HG02571 (cell line): Measurements from ENCODE around the gene CDS2.
"Not testable (repeated sequence)": the region's sequence is repeated elsewhere in the genome, so short reads cannot be mapped to it uniquely, and the experiment has no call there.

ENCODE experiments used
- ATAC-seq: cut with Tn5 transposase; IDR thresholded peaks from one replicate; pipeline ENCODE4 v1.9.1; 2021; ENCODE audit warnings: mild to moderate bottlenecking, moderate library complexity; ENCODE audit not compliant: unreplicated experiment

Gene CDS2

GRCh38 chr20:5126512-5127203, at the start of gene CDS2:
CDS2 (plus strand) TSS chr20:5127008; CDS start chr20:5127093, 85 bp downstream.
- peak; percentile 95 for ATAC-seq

- ATAC-seq: no peak
Observed at GRCh38 chr20:5077761-5078387, 48.9 kb upstream of the CDS2 start.

DNA sequence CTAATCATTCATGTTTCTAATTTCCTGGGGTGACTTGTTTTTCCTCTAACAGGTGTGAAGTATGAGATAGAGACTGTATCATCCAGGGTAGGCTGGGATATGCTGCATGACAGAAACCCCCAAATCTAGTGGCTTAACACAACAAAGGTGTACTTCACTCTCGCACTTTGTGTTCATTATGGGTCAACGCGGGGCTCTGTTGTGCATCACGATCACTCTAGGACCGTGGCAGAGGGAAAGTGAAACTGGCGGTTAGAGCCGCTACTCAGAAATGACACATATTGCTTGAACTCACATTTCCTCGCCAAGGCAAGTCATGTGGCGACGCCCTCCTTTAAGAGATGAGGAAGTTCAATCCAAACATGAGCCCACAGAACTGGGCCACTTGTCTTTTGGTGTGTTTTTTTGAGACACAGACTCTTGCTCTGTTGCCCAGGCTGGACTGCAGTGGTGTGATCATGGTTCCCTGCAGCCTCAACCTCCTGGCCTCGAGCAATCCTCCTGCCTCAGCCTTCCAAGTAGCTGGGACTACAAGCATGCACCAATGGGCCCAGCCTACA, 48.3 kb upstream of the CDS2 start:
- peak; percentile 96 for ATAC-seq

DNA sequence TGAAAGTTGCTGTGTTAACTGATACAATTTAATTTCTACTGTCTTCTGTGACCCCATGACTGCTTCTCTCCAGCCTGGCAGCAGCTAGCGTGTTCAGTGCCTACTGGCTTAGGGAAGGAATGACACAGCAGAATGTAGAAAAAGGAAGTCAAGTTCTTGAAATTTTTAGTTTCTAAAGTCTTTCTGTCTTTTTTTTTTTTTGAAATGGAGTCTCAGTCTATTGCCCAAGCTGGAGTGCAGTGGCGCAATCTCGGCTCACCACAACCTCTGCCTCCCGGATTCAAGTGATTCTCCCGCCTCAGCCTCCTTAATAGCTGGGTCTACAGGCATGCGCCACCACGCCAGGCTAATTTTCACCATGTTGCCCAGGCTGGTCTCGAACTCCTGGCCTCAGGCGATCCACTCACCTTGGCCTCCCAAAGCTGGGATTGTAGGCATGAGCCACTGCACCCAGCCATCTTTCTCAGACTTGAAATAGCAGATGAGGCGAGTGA, 46.4 kb upstream of the CDS2 start:
- no peak for ATAC-seq

DNA sequence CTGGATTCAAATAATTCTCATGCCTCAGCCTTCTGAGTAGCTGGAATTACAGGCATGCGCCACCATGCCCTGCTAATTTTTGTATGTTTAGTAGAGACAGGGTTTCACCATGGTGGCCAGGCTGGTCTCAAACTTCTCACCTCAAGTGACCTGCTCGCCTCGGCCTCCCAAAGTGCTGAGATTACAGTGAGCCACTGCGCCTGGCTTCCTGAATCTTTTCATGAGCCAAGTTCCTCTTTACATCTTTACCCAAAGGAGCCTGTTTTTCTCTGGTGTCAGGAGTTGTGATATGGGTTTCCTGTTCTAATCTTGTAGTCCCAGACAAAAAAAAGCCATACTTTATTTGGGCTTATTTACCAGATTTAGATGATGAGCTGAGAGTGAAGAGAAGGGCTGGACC, 41.4 kb upstream of the CDS2 start:
- ATAC-seq: no peak

DNA sequence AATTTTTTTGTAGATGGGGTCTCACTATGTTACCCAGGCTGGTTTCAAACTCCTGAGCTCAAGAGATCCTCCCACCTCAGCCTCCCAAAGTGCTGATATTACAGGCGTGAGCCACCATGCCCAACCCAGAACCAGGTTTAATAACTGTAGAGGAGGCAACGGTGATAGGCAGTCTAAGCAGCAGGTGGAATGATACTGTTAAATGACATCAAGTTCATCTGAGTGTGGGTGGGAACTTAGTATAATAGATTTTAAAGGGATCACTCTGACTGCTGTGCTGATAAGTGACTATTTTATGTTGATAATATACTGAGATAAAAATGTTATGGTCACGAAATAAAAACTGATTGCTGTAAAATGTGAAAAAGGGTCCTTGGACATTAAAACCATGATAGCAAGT, 38.1 kb upstream of the CDS2 start:
- ATAC-seq: no peak

- no peak for ATAC-seq
Observed at GRCh38 chr20:5090191-5090590, 36.6 kb upstream of the CDS2 start.

- no peak for ATAC-seq
Observed at GRCh38 chr20:5091902-5092301, 34.9 kb upstream of the CDS2 start.

- no peak for ATAC-seq
Observed at GRCh38 chr20:5092765-5093339, 34.0 kb upstream of the CDS2 start.

GRCh38 chr20:5095454-5095853, 31.4 kb upstream of the CDS2 start:
- no peak for ATAC-seq

- no peak for ATAC-seq
Observed at GRCh38 chr20:5095931-5096330, 30.9 kb upstream of the CDS2 start.

GRCh38 chr20:5096463-5096862, 30.3 kb upstream of the CDS2 start:
- no peak for ATAC-seq

- not testable (repeated sequence) for ATAC-seq
Observed at GRCh38 chr20:5099009-5099408, 27.8 kb upstream of the CDS2 start.

DNA sequence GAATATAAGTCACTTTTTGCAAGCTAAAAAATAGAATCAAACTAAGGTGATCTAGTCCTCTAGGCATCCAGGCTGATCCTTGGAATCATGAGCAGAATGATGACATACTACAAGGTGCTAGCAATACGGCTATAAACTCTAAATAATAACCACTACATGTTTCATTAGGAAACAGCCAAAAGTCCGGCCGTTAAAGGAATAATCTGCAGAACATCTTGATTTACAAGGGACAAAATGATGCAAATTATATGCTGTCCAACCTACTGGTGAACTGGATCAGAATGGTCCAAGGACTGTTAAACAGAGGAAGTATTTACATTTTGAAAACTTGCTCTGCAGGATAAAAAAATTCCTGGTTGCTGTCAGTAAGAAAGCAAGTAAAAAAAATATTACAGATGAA, 26.9 kb upstream of the CDS2 start:
- ATAC-seq: not testable (repeated sequence)

- ATAC-seq: no peak
Observed at GRCh38 chr20:5100684-5101347, 26.0 kb upstream of the CDS2 start.

DNA sequence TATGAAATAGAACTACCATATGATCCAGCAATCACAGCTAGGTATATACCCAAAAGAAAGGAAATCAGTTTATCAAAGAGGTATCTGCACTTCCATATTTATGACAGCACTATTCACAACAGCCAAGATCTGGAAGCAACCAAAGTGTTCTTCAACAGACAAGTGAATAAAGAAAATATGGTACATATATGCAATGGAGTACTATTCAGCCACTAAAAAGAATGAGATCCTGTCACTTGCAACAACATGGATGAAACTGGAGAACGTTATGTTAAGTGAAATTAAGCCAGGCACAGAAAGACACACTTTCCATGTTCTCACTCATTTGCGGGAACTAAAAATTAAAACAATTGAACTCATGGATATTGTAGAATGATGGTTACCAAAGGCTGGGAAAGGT, 22.3 kb upstream of the CDS2 start:
- ATAC-seq: no peak

DNA sequence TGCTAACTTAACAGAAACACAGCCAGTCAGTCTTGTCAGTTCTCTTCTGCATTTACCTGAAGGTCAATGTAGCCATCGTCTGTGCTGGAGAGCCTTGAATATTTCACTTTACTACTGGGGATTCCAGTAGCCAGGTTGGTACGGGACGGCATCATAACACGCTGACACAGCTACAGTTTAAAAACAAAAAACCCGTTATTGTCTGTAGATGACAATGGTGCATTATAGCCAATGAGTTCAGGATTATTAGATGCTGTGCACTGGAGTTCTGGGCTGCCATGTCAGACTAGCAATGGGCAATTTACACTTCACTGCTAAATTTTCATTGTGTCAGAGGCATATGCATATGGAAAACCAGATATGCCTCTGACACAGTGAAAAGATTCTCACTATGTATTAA, 17.5 kb upstream of the CDS2 start:
- no peak for ATAC-seq

- ATAC-seq: no peak
Observed at GRCh38 chr20:5113615-5113986, 13.2 kb upstream of the CDS2 start.

- ATAC-seq: no peak
Observed at GRCh38 chr20:5114403-5114802, 12.4 kb upstream of the CDS2 start.

- no peak for ATAC-seq
Observed at GRCh38 chr20:5116875-5117274, 9.9 kb upstream of the CDS2 start.
